Measurements from ENCODE around the gene KLHDC4.
"Not testable (repeated sequence)": the region's sequence is repeated elsewhere in the genome, so short reads cannot be mapped to it uniquely, and the experiment has no call there.

Gene KLHDC4

GRCh38 chr16:87742781-87743490 is 22.9 kb downstream of the KLHDC4 start:
- DNase-seq (ENCODE audit: low read depth in 2 of 2): no peak

DNA sequence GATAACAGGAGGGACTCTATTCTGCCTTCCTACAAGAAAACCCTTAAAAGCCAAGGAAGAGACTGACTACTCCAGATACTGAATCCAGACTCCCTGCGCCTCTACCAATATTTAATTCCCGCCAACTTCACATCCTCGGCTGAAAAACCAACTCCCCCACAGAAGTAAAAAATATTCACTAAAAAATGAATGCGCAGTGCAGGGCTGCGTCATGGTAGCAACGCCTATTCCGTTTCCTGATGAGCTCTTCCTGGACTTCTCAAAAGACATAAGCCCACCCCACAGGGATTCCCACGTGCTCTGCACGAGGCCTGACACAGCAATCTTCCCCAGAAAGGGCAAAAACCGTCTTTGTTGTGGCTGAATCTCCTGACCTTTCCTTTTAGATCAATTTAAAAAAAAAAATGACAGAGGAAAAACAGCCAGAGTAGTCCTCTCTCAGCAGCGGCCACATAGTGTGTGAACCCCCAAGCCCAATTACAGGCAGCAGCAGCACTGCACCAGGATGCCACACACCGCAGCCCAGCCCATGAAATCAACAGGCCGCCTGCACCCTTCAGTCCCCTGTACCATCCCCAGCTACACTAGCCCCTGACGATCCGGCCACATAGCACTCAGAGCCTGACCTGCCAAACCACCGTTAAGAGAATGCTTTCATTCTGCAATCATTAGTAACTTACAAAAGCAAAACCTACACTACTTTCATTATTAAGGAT is 23.9 kb downstream of the KLHDC4 start:
- DNase-seq (ENCODE audit: low read depth in 2 of 2): no peak

GRCh38 chr16:87740909-87741424 is 24.8 kb downstream of the KLHDC4 start:
- no peak for DNase-seq (ENCODE audit: low read depth in 2 of 2)

GRCh38 chr16:87740441-87740840 is 25.3 kb downstream of the KLHDC4 start:
- DNase-seq (ENCODE audit: low read depth in 2 of 2): no peak

DNA sequence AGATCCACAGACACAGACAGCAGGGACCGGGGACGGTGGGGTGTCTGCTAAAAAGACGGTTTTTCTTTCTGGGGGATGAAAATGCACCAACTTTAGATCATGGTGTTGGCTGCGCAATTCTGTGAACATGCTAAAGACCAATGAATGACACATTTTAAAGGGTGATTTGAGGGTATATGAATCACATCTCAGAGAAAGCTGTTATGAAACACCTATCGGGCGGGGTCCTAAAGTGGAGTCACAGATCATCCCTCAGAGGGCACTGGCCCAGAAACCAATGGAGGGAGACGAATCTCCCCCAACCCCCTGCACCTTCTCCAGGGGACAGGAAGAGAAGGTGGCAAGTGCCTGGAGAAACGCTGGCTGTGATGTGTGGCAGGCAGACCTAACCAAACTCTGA is 26.0 kb downstream of the KLHDC4 start:
- no peak for DNase-seq (ENCODE audit: low read depth in 2 of 2)

DNA sequence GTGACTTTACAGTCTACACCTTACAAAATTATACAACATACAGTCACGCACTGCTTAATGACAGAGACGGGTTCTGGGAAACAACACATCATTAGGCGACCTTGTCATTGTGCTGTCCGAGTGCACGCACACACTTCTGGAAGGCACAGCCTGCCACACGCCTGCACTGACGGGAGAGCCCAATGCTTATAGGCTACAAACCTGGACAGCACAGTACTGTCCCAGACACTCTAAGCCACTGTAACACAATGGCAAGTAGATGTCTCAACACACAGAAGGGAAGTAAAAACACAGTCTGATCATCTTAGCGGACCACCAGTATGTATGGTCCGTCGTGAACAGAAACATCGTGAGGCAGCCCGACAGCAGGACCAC is 29.8 kb downstream of the KLHDC4 start:
- no peak for DNase-seq (ENCODE audit: low read depth in 2 of 2)

- DNase-seq (ENCODE audit: low read depth in 2 of 2): no peak
Observed at GRCh38 chr16:87735270-87736007, 30.3 kb downstream of the KLHDC4 start.

GRCh38 chr16:87734644-87735043 is 31.1 kb downstream of the KLHDC4 start:
- DNase-seq (ENCODE audit: low read depth in 2 of 2): no peak

GRCh38 chr16:87733190-87733589 is 32.6 kb downstream of the KLHDC4 start:
- DNase-seq (ENCODE audit: low read depth in 2 of 2): no peak

DNA sequence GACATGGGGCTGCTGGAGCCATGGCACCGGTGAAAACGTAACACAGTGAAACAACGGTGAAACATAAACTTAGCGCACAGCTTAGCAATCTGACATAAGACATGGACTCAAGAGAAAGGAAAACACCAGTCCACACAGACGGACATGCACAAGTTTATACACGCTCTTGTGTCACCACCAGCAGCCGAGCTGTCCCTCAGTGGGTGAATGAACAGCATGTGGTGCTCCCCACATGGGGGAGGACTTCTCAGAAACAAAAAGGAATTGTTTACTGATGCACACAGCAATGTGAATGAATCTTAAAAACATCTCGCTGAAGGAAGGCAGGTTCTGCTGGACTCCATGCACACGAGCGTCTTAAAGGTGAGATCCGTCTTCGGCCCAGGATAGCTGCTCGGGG is 34.2 kb downstream of the KLHDC4 start:
- no peak for DNase-seq (ENCODE audit: low read depth in 2 of 2)

DNA sequence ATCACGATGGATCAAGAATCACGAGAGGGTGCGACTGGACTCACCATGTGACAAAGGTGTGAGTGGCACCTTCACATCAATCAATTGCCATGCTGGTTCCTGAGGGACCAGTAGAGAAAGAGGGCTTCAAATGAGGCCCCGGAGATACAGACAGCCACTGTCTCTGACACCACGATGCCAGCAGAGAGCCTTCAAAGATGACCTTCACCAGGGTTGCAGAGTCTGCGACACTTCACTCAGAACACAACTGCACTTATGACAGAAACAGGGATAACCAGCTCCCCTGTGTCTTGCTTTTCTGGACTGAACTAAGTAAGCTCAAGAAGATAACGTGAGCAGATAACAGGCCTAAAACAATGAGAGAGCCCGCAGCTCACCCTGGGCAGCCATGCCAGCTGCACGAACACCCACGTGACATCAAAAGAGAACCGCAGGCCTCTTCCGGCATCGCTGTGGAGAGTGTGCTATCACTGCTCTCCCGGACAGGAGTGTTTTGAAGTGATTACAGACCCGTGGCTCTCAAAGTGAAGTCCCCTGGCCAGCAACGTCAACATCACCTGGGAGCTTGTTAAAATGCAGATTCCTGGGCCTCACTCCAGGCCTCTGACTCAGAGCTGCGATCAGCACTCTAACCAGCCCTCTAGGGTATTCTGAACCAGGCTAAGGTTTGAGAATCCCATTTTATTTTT is 36.4 kb downstream of the KLHDC4 start:
- DNase-seq (ENCODE audit: low read depth in 2 of 2): no peak

GRCh38 chr16:87728026-87728425 is 37.8 kb downstream of the KLHDC4 start:
- DNase-seq (ENCODE audit: low read depth in 2 of 2): no peak

- DNase-seq (ENCODE audit: low read depth in 2 of 2): no peak
Observed at GRCh38 chr16:87727346-87727745, 38.4 kb downstream of the KLHDC4 start.

DNA sequence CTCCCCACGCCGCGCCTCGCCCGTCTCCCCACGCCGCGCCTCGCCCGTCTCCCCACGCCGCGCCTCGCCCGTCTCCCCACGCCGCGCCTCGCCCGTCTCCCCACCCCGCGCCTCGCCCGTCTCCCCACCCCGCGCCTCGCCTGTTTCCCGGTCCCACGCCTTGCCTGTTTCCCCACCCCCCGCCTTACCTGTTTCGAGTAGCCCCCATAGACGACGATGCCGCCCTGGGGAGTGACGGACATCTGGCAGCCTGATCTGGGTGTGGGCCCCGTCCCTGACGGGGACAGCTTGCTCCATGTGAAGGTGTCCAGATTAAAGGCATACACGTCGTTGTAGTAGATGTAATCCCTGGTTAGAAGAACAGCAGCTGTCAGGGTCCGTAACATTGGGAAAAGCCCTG is 39.2 kb downstream of the KLHDC4 start:
- not testable (repeated sequence) for DNase-seq (ENCODE audit: low read depth in 2 of 2)

DNA sequence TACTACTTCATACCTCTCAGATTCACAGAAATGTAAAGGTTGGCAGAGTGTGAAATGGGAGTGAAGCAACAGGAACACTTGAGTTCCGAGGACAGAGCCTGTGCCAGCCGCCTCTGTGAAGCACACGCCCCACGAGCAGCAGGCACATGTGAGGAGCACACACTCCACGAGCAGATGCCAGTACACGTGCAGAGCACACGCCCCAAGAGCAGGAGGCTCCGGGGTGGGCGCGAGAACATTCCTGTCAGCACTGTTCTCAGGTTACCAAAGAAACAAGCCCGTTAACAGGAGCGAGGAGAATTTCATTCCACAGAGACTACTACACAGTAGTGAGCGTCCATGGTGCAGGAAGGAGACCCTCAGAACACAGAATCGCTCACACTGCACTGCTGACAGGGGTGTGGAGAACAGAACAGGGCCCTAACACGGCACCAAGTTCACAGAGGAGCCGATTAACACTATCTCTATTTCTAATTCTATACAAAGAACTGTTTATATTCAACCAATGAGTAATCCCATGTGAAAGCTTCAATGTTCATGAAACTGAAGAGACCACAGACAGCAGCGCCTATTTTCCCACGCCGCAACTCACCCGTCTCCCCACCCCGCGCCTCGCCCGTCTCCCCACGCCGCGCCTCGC is 40.1 kb downstream of the KLHDC4 start:
- DNase-seq (ENCODE audit: low read depth in 2 of 2): no peak

GRCh38 chr16:87724490-87725291 is 41.1 kb downstream of the KLHDC4 start:
- DNase-seq (ENCODE audit: low read depth in 2 of 2): no peak

DNA sequence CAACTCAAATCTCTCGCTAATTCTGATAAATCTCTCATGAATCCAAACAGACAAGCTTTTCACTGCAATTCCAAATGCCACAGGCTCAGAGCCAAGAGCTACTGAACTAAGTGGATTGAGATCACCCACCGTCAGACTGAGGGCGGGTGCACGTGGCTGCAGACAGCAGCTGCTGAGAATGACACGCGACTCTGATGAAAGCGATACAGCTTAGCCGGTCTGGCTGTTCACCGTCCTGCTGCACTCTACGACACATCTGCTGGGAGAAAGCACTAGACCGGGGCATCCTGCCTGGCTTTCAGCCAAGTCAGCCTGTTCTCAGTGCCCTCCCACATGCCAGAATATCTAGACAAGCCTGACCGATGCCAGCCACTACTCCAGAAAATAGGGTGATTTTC is 42.6 kb downstream of the KLHDC4 start:
- DNase-seq (ENCODE audit: low read depth in 2 of 2): no peak

DNA sequence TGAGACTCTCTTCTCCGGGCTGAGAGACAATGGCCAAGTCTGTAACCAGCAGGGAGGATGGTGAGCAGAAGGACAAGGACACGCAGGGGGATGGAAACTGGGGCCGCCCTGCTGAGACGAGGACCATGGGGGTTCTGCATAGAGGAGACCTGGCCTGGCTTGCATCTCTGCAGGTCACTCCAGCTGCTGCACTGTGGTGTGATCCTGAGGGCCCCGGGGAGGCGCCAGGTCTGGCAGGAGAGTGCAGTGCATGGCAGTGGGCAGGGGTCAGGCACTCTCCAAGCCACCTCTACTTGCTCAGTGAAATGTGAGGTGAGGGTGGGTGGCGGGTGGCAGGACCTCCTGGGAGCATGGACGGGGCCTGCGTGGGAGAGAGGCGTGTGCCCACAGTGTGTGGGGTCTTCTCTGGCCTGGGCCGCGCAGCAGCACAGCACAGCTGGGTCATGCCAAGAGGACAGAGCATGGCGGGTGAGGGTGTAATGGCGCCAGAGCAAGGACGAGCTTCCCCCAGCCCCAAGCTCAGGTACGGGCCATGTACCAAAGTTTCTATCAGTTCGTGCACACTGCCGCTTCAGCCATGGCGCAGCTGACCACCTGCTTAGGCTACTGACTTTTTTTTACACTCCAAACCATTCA is 43.1 kb downstream of the KLHDC4 start:
- DNase-seq (ENCODE audit: low read depth in 2 of 2): no peak

DNA sequence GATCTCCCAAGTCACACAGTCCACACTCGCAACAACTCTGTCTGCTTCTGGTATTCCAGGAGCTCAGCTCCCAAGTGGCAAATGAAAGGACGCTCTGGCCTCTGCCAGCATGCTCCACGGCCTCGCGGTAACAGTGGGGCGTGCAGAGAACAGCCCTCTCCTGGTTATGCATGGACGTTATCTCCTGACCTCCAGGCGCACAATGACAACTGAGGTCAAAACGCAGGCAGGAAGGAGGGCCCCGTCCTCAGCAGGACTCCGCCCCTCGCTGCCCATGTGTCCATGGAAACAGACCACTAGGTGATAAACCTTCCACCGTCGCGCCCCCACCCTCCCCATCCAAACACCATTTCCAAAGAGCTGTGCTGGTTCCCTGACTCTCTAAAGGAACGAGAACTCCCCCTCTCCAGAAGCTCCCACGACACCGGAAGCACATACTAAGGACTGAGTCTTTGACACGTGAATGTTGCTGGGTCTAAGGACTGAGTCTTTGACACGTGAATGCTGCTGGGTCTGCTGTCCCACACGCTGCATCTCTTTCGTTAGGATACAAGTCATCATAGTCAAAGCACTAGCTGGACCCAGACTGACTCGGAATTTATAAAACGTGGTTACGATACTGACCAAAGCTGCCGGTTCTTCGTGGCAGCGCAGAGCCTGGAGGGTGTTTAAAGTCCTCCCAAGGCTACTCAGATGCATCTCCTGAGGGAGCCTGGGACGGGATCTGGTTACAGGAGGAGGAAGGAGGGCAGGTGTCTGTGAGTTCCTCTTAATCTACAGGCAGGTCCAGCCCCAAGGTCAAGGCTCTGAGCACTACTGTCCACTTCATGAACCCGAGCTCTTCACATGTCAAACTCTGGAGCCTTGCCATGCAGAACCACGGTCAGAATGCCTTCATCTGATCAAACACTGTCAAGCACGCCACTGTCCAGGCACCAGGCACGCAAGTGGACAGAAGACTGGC is 43.9 kb downstream of the KLHDC4 start:
- no peak for DNase-seq (ENCODE audit: low read depth in 2 of 2)
